AG09319 (cell line): ENCODE results near the gene RNF223.

Experiments used
- DNase-seq: peaks from one replicate; pipeline ENCODE4 v3.0.0-alpha.2; 2010; ENCODE audit warnings: low read depth; ENCODE audit errors: extremely low read depth
- TF ChIP-seq, protein P1 (sequence below): IDR thresholded peaks from 2 replicates; pipeline ENCODE4 v1.5.1; 2011; ENCODE audit warnings: low read depth, mild to moderate bottlenecking, inconsistent platforms, low read length, moderate library complexity

Gene RNF223

GRCh38 chr1:1042835-1043234, 31.3 kb downstream of the RNF223 start:
- TF ChIP-seq, protein P1, sequence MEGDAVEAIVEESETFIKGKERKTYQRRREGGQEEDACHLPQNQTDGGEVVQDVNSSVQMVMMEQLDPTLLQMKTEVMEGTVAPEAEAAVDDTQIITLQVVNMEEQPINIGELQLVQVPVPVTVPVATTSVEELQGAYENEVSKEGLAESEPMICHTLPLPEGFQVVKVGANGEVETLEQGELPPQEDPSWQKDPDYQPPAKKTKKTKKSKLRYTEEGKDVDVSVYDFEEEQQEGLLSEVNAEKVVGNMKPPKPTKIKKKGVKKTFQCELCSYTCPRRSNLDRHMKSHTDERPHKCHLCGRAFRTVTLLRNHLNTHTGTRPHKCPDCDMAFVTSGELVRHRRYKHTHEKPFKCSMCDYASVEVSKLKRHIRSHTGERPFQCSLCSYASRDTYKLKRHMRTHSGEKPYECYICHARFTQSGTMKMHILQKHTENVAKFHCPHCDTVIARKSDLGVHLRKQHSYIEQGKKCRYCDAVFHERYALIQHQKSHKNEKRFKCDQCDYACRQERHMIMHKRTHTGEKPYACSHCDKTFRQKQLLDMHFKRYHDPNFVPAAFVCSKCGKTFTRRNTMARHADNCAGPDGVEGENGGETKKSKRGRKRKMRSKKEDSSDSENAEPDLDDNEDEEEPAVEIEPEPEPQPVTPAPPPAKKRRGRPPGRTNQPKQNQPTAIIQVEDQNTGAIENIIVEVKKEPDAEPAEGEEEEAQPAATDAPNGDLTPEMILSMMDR = no peak
- no peak for DNase-seq

- TF ChIP-seq, protein P1 = no peak
- DNase-seq = no peak
Measured at GRCh38 chr1:1041873-1042272, 32.2 kb downstream of the RNF223 start.

DNA sequence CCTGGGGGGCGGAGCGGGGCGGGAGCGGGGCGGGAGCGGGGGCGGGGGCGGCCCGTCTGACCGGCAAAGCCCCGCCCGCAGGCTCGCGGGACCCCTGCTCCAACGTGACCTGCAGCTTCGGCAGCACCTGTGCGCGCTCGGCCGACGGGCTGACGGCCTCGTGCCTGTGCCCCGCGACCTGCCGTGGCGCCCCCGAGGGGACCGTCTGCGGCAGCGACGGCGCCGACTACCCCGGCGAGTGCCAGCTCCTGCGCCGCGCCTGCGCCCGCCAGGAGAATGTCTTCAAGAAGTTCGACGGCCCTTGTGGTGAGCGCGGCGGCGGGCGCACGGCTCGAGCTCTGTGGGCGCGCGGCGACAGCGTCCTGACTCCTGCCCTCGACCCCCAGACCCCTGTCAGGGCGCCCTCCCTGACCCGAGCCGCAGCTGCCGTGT, 33.0 kb downstream of the RNF223 start:
- TF ChIP-seq, protein P1 = no peak
- DNase-seq = no peak

DNA sequence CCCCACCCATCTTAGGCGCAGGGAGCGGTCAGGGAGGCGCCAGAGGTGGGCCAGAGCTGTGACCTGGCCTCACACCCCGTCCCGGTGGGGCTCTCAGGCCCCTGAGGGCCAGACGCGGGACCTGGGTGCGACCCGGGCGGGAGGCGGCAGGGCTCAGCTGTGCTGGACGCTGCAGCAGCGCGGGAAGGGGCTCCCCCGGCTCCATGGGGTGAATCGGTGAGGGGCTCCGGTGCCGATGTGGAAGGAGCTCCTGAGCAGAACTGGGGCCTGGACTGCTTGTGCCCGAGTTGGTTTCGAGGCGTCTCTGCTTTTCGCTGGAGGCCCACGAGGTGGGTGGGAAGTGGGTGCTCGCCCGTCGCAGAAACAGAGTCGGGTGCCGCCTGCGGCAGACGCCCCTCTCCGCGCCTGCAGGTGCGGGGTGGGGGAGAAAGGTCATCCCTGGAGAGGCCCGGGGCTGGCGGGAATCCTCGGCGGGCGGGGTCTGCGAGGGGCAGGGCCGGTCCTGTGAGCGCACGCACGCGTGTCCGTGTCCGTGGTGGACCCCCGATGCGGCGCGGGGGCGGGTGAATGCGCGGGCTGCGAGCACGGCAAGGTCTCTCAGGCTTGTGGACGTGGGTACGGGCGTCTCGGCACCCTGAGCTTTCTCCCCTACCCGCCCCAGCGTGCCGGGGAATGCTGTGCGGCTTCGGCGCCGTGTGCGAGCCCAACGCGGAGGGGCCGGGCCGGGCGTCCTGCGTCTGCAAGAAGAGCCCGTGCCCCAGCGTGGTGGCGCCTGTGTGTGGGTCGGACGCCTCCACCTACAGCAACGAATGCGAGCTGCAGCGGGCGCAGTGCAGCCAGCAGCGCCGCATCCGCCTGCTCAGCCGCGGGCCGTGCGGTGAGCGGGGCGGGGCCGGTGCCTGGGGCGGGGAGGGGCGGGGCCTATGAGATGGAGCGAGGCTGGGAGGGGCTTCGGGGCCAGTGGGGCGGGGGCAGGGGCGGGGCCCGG, 33.8 kb downstream of the RNF223 start:
- DNase-seq = peak; percentile 49
- TF ChIP-seq, protein P1 = peak; percentile 4

DNA sequence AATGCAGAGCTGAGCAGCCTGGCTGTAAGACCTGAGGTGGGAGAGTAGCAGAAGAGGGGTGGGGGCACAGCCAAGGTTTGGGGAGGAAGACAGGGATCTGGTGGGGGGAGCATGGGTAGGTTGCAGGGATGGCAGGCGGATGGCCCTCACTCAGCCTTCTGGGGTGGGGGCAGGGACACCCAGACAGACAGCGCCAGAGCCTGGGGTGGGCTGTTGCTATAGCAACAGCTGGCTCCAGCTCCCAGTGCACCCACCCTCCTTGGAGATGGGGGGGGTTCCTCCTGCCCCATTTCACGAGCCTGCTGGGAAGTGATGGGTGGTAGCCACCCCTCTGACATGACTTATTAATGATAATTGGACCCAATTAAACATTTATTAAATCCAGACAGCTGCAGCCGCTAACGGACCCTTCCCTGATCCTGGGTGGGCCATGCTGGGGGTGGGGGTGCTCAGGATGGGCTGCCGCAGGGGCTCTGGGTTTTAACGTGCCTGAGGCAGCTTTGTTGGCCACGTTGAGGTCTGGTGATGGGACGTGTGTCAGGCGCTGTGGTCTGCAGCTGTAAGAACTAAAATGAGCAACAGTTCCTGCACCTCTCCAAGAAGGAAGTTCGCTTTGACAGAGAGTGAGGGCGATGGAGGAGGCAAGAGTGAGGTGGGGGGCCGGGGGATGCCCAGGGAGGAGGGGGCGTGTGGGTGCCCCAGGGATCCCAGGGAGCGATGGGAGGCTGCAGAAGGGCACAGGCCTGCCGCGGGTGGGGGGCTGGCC, 34.8 kb downstream of the RNF223 start:
- DNase-seq = no peak
- TF ChIP-seq, protein P1 = no peak

- DNase-seq = no peak
- TF ChIP-seq, protein P1 = no peak
Measured at GRCh38 chr1:1038694-1039093, 35.4 kb downstream of the RNF223 start.
